Dendritic cell treated with granulocyte-macrophage colony-stimulating factor and Interleukin-4, amounts not matched to agents 40 ng/mL and 50 ng/mL, for 4 days (primary cell): ENCODE measurements around the gene MAGOHB.
"Not testable (repeated sequence)": the region's sequence is repeated elsewhere in the genome, so short reads cannot be mapped to it uniquely, and the experiment has no call there.

Experiments
- H3K27ac Mint-ChIP-seq: one replicate; pipeline ENCODE4 v1.8.0; 2022; ENCODE audit warnings: mild to moderate bottlenecking, mixed read lengths
- H3K27me3 Mint-ChIP-seq: one replicate; pipeline ENCODE4 v1.8.0; 2022; ENCODE audit warnings: mild to moderate bottlenecking, mixed read lengths
- H3K36me3 Mint-ChIP-seq: one replicate; pipeline ENCODE4 v1.8.0; 2022; ENCODE audit warnings: low read depth, mixed read lengths
- H3K4me1 Mint-ChIP-seq: one replicate; pipeline ENCODE4 v1.8.0; 2022; ENCODE audit warnings: low read depth, mixed read lengths
- H3K4me3 Mint-ChIP-seq: one replicate; pipeline ENCODE4 v1.8.0; 2022; ENCODE audit warnings: mild to moderate bottlenecking, moderate library complexity, mixed read lengths
- H3K9me3 Mint-ChIP-seq: one replicate; pipeline ENCODE4 v1.8.0; 2022; ENCODE audit warnings: mixed read lengths
- intact Hi-C: fragments of 100-400 bp; cut with micrococcal nuclease; formaldehyde crosslinking; loops from one replicate; pipeline ENCODE4 v1.15.0; 2022

Gene MAGOHB

DNA sequence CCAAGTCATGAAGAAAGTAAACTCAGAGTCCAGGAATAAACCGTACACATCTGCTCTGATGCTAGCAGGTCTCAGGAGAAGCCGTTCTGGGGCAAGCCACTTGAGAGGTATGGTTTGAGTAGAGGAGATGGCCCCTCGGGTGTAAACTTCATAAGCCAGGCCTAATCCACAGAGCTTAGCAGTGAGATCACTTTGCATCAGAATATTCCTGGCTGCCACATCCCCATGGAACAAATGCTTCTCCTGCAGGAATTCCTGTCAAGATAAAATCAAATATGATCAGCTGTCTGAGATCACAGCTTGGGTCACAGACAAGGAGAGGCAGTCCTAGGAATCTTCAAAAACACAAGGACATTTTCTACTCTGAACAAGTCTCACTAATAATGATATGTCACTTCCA lies 11.2 kb upstream of the MAGOHB start:
- no peaks in the 10 kb centered on the region for H3K9me3 Mint-ChIP-seq
- H3K4me3 Mint-ChIP-seq, result no peak overlapping the region
- H3K27me3 Mint-ChIP-seq, result no peaks in the 10 kb centered on the region
- no peaks in the 10 kb centered on the region for H3K36me3 Mint-ChIP-seq
- H3K4me1 Mint-ChIP-seq, result peaks cover 5% of the 10 kb centered on the region
- intact Hi-C loops, result no loop called here
- no peak overlapping the region for H3K27ac Mint-ChIP-seq

- intact Hi-C loops, result no loop called here
- H3K4me3 Mint-ChIP-seq, result no peak overlapping the region
Measured at GRCh38 chr12:10623131-10623530, 9.7 kb upstream of the MAGOHB start.

DNA sequence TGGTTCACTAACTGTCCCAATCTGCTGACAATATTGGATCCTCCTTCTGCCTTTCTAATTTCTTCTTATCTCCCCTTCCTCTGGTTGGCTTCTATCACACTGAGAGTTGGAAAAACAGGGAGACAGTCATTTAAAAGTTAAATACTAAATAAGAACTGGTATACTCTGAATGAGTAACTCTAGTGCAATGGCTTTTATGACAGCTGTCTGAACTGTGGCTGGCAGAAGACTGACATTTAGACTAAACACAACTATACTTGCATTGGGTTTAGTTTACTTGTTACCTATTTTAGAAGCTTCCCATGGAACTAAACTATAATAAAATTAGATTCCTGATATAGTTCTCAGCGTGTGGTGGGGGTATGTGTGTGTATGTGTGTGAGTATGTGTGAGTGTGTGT lies 7.9 kb upstream of the MAGOHB start:
- Mint-ChIP-seq H3K27ac (no peak overlapping the region), H3K27me3 (no peaks in the 10 kb centered on the region), H3K4me3 (no peak overlapping the region), H3K9me3 (no peaks in the 10 kb centered on the region), H3K36me3 (no peaks in the 10 kb centered on the region), H3K4me1 (no peaks in the 10 kb centered on the region)
- intact Hi-C loops, result no loop called here

More at GRCh38 chr12:10623131-10623530, 9.7 kb upstream of the MAGOHB start:
- Mint-ChIP-seq H3K27me3 (no peaks in the 10 kb centered on the region), H3K9me3 (no peaks in the 10 kb centered on the region), H3K4me1 (peaks cover 5% of the 10 kb centered on the region), H3K36me3 (no peaks in the 10 kb centered on the region), H3K27ac (no peak overlapping the region)

- Mint-ChIP-seq H3K4me1 (no peaks in the 10 kb centered on the region), H3K36me3 (no peaks in the 10 kb centered on the region), H3K4me3 (no peak overlapping the region), H3K9me3 (no peaks in the 10 kb centered on the region), H3K27ac (no peak overlapping the region), H3K27me3 (no peaks in the 10 kb centered on the region)
- intact Hi-C loops, result no loop called here
Measured at GRCh38 chr12:10620078-10620779, 6.8 kb upstream of the MAGOHB start.

- Mint-ChIP-seq H3K27ac (no peak overlapping the region), H3K4me3 (no peak overlapping the region), H3K36me3 (peaks cover 3% of the 10 kb centered on the region), H3K27me3 (no peaks in the 10 kb centered on the region), H3K4me1 (no peaks in the 10 kb centered on the region), H3K9me3 (no peaks in the 10 kb centered on the region)
- intact Hi-C loops, result loop anchor here (10.0 kb wide), 1 partner anchor 106 kb away; the partner anchor contains the start of gene YBX3
Measured at GRCh38 chr12:10618338-10618987, 5.1 kb upstream of the MAGOHB start.

- H3K27me3 Mint-ChIP-seq, result no peaks in the 10 kb centered on the region
- peaks cover 2% of the 10 kb centered on the region for H3K4me1 Mint-ChIP-seq
- H3K27ac Mint-ChIP-seq, result no peak overlapping the region
- intact Hi-C loops, result loop anchor here (10.0 kb wide), 1 partner anchor 107 kb away; the partner anchor contains the start of gene YBX3
- H3K36me3 Mint-ChIP-seq, result peaks cover 9% of the 10 kb centered on the region
- no peaks in the 10 kb centered on the region for H3K9me3 Mint-ChIP-seq
- no peak overlapping the region for H3K4me3 Mint-ChIP-seq
Measured at GRCh38 chr12:10617863-10618262, 4.5 kb upstream of the MAGOHB start.

DNA sequence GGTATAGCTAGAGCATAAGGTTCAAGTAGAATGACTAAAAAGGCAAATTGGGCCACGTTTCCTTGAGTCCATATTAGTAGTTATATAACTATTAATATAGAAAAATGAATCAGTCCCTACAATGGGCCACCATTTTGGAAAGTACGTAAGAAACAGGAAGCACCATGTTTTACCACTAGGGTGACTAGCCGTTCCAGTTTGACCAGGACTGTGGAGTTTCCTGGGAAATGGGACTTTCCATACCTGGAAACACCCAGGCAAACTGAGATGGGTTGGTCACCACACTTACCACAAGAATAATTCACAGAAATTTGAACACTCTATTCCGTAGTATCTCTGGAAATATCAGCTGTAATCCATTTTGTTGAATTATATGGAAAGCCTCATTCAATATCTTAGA lies 2.1 kb upstream of the MAGOHB start:
- H3K9me3 Mint-ChIP-seq, result no peaks in the 10 kb centered on the region
- no peak overlapping the region for H3K27ac Mint-ChIP-seq
- peaks cover 14% of the 10 kb centered on the region for H3K4me1 Mint-ChIP-seq
- intact Hi-C loops, result loop anchor here (10.0 kb wide), 1 partner anchor 109 kb away; the partner anchor contains the start of gene YBX3
- H3K4me3 Mint-ChIP-seq, result no peak overlapping the region
- peaks cover 9% of the 10 kb centered on the region for H3K36me3 Mint-ChIP-seq
- no peaks in the 10 kb centered on the region for H3K27me3 Mint-ChIP-seq

- intact Hi-C loops, result loop anchor here (10.0 kb wide), 1 partner anchor 111 kb away; the partner anchor contains the start of gene YBX3
Measured at GRCh38 chr12:10614056-10614370, 604 bp upstream of the MAGOHB start.

GRCh38 chr12:10612984-10613348 lies 443 bp downstream of the MAGOHB start:
- H3K27me3 Mint-ChIP-seq, result no peaks in the 10 kb centered on the region
- H3K4me1 Mint-ChIP-seq, result peaks cover 14% of the 10 kb centered on the region
- peak overlapping the region; percentile 100 for H3K27ac Mint-ChIP-seq
- H3K9me3 Mint-ChIP-seq, result no peaks in the 10 kb centered on the region
- intact Hi-C loops, result loop anchor here (1.0 to 10.0 kb wide), 2 partner anchors 112 to 137 kb away; partner anchors contain the start of gene YBX3
- peak overlapping the region; percentile 100 for H3K4me3 Mint-ChIP-seq
- H3K36me3 Mint-ChIP-seq, result peaks cover 26% of the 10 kb centered on the region

More at GRCh38 chr12:10614056-10614370, 604 bp upstream of the MAGOHB start:
- H3K27ac Mint-ChIP-seq, result peak overlapping the region; percentile 100
- H3K4me1 Mint-ChIP-seq, result peaks cover 14% of the 10 kb centered on the region
- H3K27me3 Mint-ChIP-seq, result no peaks in the 10 kb centered on the region
- no peaks in the 10 kb centered on the region for H3K9me3 Mint-ChIP-seq
- peaks cover 22% of the 10 kb centered on the region for H3K36me3 Mint-ChIP-seq
- peak overlapping the region; percentile 100 for H3K4me3 Mint-ChIP-seq

- Mint-ChIP-seq H3K4me1 (peaks cover 14% of the 10 kb centered on the region), H3K4me3 (peak overlapping the region; percentile 100), H3K9me3 (no peaks in the 10 kb centered on the region), H3K36me3 (peaks cover 31% of the 10 kb centered on the region), H3K27ac (no peak overlapping the region), H3K27me3 (no peaks in the 10 kb centered on the region)
- intact Hi-C loops, result loop anchor here (10.0 kb wide), 1 partner anchor 113 kb away; the partner anchor contains the start of gene YBX3
Measured at GRCh38 chr12:10612110-10612509, 1.3 kb downstream of the MAGOHB start.

DNA sequence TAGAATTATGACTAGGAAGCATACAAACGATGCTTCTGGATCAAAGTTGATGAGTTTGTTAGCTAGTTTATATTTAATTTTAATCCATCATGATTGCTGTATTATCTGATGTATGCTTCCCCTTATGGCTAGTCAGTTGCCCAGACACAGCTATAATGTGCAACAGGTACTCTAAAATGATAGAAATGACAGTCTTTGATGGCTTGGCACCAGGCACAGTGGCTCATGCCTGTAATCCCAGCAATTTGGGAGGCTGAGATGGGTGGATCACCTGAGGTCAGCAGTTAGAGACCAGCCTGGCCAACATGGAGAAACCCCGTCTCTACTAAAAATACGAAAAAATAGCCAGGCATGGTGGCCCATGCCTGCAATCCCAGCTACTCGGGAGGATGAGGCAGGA lies 2.2 kb downstream of the MAGOHB start:
- intact Hi-C loops, result loop anchor here (10.0 kb wide), 1 partner anchor 114 kb away; the partner anchor contains the start of gene YBX3
- not testable (repeated sequence) for H3K27ac Mint-ChIP-seq, H3K4me3 Mint-ChIP-seq, H3K9me3 Mint-ChIP-seq, H3K27me3 Mint-ChIP-seq
- Mint-ChIP-seq H3K4me1 (peaks cover 14% of the 10 kb centered on the region), H3K36me3 (peaks cover 34% of the 10 kb centered on the region)

DNA sequence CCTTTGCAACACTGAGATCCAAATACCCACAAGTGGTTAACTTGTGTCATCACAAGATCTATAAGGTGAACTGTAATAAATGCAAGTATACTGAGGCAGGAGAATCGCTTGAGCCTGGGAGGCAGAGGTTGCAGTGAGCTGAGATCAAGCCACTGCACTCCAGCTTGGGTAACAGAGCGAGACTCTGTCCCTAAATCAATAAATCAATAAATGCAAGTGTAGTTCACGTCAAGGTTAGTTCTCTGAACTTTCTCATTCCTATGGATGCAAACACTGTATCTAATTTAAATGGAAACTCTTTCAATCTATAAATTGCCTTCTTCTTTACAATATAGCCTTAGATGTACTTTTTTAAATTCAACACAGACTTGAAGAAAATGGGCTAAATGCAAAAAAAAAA lies 3.2 kb downstream of the MAGOHB start:
- Mint-ChIP-seq H3K27me3 (no peaks in the 10 kb centered on the region), H3K36me3 (peaks cover 34% of the 10 kb centered on the region), H3K4me1 (peaks cover 14% of the 10 kb centered on the region), H3K9me3 (no peaks in the 10 kb centered on the region), H3K4me3 (no peak overlapping the region), H3K27ac (no peak overlapping the region)
- intact Hi-C loops, result loop anchor here (10.0 kb wide), 1 partner anchor 115 kb away; the partner anchor contains the start of gene YBX3

DNA sequence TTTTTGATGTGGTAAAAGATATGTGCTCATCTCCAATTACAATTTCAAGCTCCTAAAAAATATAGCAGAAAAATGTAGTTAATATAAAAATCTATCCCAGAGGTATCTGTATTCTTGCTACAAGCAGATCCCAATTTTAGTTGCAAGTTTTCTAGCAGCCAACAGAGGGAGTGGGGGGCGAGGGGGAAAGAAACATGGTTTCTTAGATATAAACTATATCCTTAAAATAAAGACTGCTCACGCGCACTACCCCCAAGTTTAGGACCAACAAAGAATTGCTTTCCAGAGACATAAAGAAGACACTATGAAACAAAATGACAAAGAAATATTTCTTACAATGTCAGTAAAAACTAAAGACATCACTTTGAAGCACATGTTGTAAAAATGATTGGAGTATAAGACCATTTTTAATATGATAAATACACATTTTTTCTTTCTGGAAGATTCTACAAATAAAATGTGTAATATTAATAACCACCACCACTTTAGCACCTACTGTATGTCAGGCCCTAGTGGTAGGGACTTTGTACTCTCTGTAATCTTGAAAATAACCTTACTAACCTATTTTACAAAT lies 5.4 kb downstream of the MAGOHB start:
- Mint-ChIP-seq H3K36me3 (peaks cover 34% of the 10 kb centered on the region), H3K27me3 (no peaks in the 10 kb centered on the region), H3K4me1 (peaks cover 13% of the 10 kb centered on the region), H3K27ac (no peak overlapping the region), H3K4me3 (no peak overlapping the region), H3K9me3 (no peaks in the 10 kb centered on the region)
- intact Hi-C loops, result no loop called here

GRCh38 chr12:10601860-10602259 lies 11.5 kb downstream of the MAGOHB start:
- Mint-ChIP-seq H3K9me3 (no peaks in the 10 kb centered on the region), H3K36me3 (peaks cover 19% of the 10 kb centered on the region), H3K27ac (no peak overlapping the region), H3K27me3 (no peaks in the 10 kb centered on the region), H3K4me3 (no peak overlapping the region), H3K4me1 (no peaks in the 10 kb centered on the region)
- intact Hi-C loops, result no loop called here
